ENCODE results near the gene SRY. TPM values are rescaled to one million over a fixed set of nuclear protein-coding genes. Genes with fewer than 3 reads are reported as not detected.
"Not testable (repeated sequence)": the region's sequence is repeated elsewhere in the genome, so short reads cannot be mapped to it uniquely, and the experiment has no call there.

SRY gene
- polyA plus RNA-seq, 1 of the 3 experiments (the other 2 are of a cell fraction), result not detected

DNA sequence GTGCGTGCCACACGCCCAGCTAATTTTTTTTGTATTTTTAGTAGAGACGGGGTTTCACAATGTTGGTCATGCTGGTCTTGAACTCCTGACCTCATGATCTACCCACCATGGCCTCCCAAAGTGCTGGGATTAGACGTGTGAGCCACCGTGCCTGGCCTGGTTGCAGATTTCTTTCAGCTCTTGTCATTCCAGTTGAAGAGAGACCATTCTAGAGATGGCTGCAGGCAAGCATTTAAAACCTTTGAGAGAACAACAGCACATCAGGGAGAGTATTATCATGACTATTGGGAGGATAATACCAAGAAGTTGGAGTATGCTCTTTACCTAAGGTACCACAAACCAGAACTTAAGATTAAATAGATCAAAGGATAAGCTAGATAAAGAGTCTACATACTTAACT lies 41.0 kb upstream of the SRY start:
- Histone ChIP-seq H3K9ac (no peak overlapping the region), H3K9me3 (no peaks in the 10 kb centered on the region), H3K4me2 (no peak overlapping the region), H2AFZ (ENCODE audit: low read depth) (no peak overlapping the region), H3K27ac (ENCODE audit: low read depth in 2 of 2, low read length in 1 of 2) (no peak overlapping the region), H3K4me3 (ENCODE audit: low read depth in 2 of 2, low read length in 1 of 2) (no peak overlapping the region), H4K20me1 (ENCODE audit: insufficient read depth) (no peaks in the 10 kb centered on the region), H3K9me2 (no peaks in the 10 kb centered on the region), H3K36me3 (replicated peaks in 1 of 2; ENCODE audit: control insufficient read depth in 1 of 2, insufficient read depth in 2 of 2, low read length in 1 of 2) (no peaks in the 10 kb centered on the region), H3K79me2 (ENCODE audit: insufficient read depth) (no peaks in the 10 kb centered on the region), H3K4me1 (ENCODE audit: control insufficient read depth in 1 of 2, insufficient read depth in 2 of 2, low read depth in 1 of 2, low read length in 1 of 2) (no peaks in the 10 kb centered on the region), H3F3A (replicated peaks; ENCODE audit: insufficient read depth) (no peaks in the 10 kb centered on the region), H3K27me3 (ENCODE audit: insufficient read depth) (no peaks in the 10 kb centered on the region)
- WGBS (ENCODE audit: low lambda C conversion rate), result no CpG with 5 or more reads among the region's 5 CpGs
- no peak for TF ChIP-seq MXI1 (IDR thresholded peaks at IDR 0.05; ENCODE audit: low read depth, low read length)
- ChIA-PET CTCF (no interaction called here), POLR2A (no interaction called here)
- no peak for DNase-seq

DNA sequence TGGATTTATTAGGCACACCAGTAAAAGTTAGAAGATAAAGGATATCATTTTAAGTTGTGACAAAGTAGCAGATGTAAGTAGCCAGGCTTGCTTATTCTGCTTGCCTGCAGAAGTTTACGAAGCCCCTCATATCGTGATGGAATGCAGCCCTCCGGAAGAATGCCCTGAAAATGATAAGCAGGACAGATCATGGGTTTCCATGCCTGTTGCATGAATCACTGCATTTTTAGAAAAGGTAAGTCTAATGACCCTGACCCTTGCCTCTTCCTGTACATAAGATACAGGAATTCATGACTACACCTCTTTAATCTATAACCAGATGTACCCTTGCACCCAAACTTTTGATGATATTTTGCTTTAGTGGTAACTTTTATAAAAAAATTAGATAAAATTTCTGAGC lies 37.0 kb upstream of the SRY start:
- Histone ChIP-seq H3K36me3 (replicated peaks in 1 of 2; ENCODE audit: control insufficient read depth in 1 of 2, insufficient read depth in 2 of 2, low read length in 1 of 2) (no peaks in the 10 kb centered on the region), H2AFZ (ENCODE audit: low read depth) (no peak overlapping the region), H4K20me1 (ENCODE audit: insufficient read depth) (no peaks in the 10 kb centered on the region), H3K4me1 (ENCODE audit: control insufficient read depth in 1 of 2, insufficient read depth in 2 of 2, low read depth in 1 of 2, low read length in 1 of 2) (no peaks in the 10 kb centered on the region), H3K27me3 (ENCODE audit: insufficient read depth) (no peaks in the 10 kb centered on the region), H3F3A (replicated peaks; ENCODE audit: insufficient read depth) (no peaks in the 10 kb centered on the region), H3K9me3 (no peaks in the 10 kb centered on the region), H3K9me2 (no peaks in the 10 kb centered on the region), H3K79me2 (ENCODE audit: insufficient read depth) (no peaks in the 10 kb centered on the region), H3K4me3 (ENCODE audit: low read depth in 2 of 2, low read length in 1 of 2) (no peak overlapping the region), H3K4me2 (no peak overlapping the region), H3K27ac (ENCODE audit: low read depth in 2 of 2, low read length in 1 of 2) (no peak overlapping the region), H3K9ac (no peak overlapping the region)
- CTCF ChIA-PET, result no interaction called here
- TF ChIP-seq NFIC (IDR thresholded peaks at IDR 0.05; ENCODE audit: borderline replicate concordance) (no peak), SIN3A (IDR thresholded peaks at IDR 0.05; ENCODE audit: borderline replicate concordance, low read depth, low read length) (no peak), FOXM1 (IDR thresholded peaks at IDR 0.05; ENCODE audit: low read depth) (no peak), FOXJ3 (CRISPR knock-in tag; IDR thresholded peaks at IDR 0.05) (no peak), MEF2A (IDR thresholded peaks at IDR 0.05; ENCODE audit: borderline replicate concordance, low read depth) (no peak), GATA2 (CRISPR knock-in tag; IDR thresholded peaks at IDR 0.05) (no peak), FOSL2 (IDR thresholded peaks at IDR 0.05; ENCODE audit: borderline replicate concordance, low read depth) (no peak), SMC3 (IDR thresholded peaks at IDR 0.05; ENCODE audit: low read depth, low read length) (no peak), RXRA (IDR thresholded peaks at IDR 0.05; ENCODE audit: borderline replicate concordance, low read depth) (no peak), NRF1 (IDR thresholded peaks at IDR 0.05; ENCODE audit: low read depth, low read length) (no peak)
- TF ChIP-seq, protein P1, sequence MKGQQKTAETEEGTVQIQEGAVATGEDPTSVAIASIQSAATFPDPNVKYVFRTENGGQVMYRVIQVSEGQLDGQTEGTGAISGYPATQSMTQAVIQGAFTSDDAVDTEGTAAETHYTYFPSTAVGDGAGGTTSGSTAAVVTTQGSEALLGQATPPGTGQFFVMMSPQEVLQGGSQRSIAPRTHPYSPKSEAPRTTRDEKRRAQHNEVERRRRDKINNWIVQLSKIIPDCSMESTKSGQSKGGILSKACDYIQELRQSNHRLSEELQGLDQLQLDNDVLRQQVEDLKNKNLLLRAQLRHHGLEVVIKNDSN (IDR thresholded peaks at IDR 0.05; ENCODE audit: borderline replicate concordance, low read depth), result no peak
- TF ChIP-seq, protein P2, sequence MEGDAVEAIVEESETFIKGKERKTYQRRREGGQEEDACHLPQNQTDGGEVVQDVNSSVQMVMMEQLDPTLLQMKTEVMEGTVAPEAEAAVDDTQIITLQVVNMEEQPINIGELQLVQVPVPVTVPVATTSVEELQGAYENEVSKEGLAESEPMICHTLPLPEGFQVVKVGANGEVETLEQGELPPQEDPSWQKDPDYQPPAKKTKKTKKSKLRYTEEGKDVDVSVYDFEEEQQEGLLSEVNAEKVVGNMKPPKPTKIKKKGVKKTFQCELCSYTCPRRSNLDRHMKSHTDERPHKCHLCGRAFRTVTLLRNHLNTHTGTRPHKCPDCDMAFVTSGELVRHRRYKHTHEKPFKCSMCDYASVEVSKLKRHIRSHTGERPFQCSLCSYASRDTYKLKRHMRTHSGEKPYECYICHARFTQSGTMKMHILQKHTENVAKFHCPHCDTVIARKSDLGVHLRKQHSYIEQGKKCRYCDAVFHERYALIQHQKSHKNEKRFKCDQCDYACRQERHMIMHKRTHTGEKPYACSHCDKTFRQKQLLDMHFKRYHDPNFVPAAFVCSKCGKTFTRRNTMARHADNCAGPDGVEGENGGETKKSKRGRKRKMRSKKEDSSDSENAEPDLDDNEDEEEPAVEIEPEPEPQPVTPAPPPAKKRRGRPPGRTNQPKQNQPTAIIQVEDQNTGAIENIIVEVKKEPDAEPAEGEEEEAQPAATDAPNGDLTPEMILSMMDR (IDR thresholded peaks at IDR 0.05), result no peak
- TF ChIP-seq, protein P3, sequence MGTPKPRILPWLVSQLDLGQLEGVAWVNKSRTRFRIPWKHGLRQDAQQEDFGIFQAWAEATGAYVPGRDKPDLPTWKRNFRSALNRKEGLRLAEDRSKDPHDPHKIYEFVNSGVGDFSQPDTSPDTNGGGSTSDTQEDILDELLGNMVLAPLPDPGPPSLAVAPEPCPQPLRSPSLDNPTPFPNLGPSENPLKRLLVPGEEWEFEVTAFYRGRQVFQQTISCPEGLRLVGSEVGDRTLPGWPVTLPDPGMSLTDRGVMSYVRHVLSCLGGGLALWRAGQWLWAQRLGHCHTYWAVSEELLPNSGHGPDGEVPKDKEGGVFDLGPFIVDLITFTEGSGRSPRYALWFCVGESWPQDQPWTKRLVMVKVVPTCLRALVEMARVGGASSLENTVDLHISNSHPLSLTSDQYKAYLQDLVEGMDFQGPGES (IDR thresholded peaks at IDR 0.05; ENCODE audit: low read depth, low read length), result no peak
- WGBS (ENCODE audit: low lambda C conversion rate), result no CpG with 5 or more reads among the region's 3 CpGs
- POLR2A ChIA-PET, result no interaction called here
- DNase-seq, result no peak

DNA sequence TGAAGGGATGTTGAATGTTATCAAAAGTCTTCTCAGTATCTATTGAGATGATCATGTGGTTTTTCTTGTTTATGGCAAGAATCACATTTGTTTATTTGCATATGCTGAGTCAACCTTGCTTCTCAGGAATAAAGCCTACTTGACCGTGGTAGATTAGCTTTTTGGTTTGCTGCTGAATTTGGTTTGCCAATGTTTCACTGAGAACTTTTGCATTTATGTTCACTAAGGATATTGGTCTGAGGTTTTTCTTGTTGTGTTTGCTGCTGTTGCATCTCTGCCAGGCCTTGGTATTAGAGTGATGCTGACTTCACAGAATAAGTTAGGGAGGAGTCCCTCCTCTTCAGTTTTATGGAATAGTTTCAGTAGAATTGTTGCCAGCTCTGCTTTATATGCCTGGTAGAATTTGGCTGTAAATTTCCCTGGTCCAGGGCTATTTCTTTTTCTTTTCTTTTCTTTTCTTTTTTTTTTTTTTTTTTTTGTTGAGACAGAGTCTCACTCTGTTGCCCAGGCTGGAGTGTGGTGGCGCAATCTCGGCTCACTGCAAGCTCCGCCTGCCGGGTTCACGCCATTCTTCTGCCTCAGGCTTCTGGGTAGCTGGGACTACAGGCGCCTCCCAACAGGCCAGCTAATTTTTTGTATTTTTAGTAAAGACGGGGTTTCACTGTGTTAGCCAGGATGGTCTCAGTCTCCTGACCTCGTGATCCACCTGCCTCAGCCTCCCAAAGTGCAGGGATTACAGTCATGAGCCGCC lies 29.8 kb upstream of the SRY start:
- H3K4me1 ChIP-seq (ENCODE audit: control insufficient read depth in 1 of 2, insufficient read depth in 2 of 2, low read depth in 1 of 2, low read length in 1 of 2); H3F3A ChIP-seq (replicated peaks; ENCODE audit: insufficient read depth); H3K79me2 ChIP-seq (ENCODE audit: insufficient read depth); H3K9me3 ChIP-seq; H3K27me3 ChIP-seq (ENCODE audit: insufficient read depth); H3K27ac ChIP-seq (ENCODE audit: low read depth in 2 of 2, low read length in 1 of 2); CTCF ChIA-PET; H2AFZ ChIP-seq (ENCODE audit: low read depth); H3K9ac ChIP-seq; H3K36me3 ChIP-seq (replicated peaks in 1 of 2; ENCODE audit: control insufficient read depth in 1 of 2, insufficient read depth in 2 of 2, low read length in 1 of 2); H4K20me1 ChIP-seq (ENCODE audit: insufficient read depth); H3K4me2 ChIP-seq; DNase-seq; H3K4me3 ChIP-seq (ENCODE audit: low read depth in 2 of 2, low read length in 1 of 2); H3K9me2 ChIP-seq; POLR2A ChIA-PET: not testable (repeated sequence)
- WGBS (ENCODE audit: low lambda C conversion rate), result no CpG with 5 or more reads among the region's 10 CpGs
